ENCODE results near the gene RBMS1. TPM values are rescaled to one million over a fixed set of nuclear protein-coding genes. Genes with fewer than 3 reads are reported as not detected.
"Not testable (repeated sequence)": the region's sequence is repeated elsewhere in the genome, so short reads cannot be mapped to it uniquely, and the experiment has no call there.

Gene RBMS1
- total RNA-seq, 4 donors from 2014 or later: 50.2 to 62.3 (median 59.1) TPM

GRCh38 chr2:160371251-160372009 lies 122.2 kb downstream of the RBMS1 start:
- no peak overlapping the region for H3K4me3 ChIP-seq (ENCODE audit: low read depth, poor library complexity, severe bottlenecking)
- no peak for DNase-seq (ENCODE audit: low spot score in 2 of 2)
- intact Hi-C loops (cut with DNase I; ENCODE audit: low total_unique reads): no loop called here
- WGBS, 2 donors: 51 to 53% methylated on average over 8 of the region's 8 CpGs
- TF ChIP-seq POLR2A (IDR thresholded peaks at IDR 0.05) (no peak), CTCF (IDR thresholded peaks at IDR 0.05) (no peak)

DNA sequence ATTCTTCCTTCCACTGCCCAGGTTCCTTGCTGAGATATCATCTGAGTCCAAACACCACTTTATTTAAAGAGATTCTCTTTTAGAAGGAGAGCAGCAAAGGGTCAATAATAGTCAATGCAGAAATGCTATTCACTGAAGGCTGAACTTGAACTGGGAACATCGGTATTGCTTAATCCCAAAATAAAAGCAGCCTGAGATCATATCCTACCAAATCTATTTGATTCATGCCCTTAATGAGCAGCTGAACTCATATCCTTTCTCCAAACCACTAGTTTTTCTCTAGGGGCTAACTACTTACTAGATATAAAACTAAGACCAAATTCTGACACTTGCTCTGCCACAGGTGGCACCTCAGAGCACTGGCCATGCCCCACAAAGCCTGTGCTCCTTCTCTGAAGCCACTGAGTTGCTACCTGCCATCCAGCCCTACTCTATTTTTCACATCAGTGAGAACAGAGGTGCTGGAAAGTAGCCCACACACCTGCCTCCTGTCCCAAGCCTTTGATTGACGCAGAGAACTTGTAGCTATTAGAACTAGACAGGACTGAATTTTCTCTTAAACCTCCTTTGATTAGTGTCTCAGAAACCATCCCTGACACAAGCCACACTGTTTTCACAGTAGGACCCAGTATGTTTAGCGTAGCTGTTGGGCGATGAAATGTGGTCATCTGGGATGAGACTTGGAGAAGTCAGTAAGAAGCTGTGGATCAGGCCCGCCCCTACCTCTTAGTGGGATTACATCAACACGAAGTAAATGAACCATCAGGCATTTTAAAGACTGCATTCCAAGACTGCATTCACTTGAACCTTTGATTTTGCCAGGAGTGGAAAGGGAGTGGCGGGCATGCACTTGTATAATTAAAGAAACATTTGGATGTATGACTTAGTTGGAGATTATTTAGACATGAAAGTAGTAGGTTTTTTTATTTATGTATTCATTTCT lies 124.3 kb downstream of the RBMS1 start:
- no peak for DNase-seq (ENCODE audit: low spot score in 2 of 2)
- no peak overlapping the region for H3K4me3 ChIP-seq (ENCODE audit: low read depth, poor library complexity, severe bottlenecking)
- WGBS, 2 donors: 68 to 70% methylated on average over 7 of the region's 7 CpGs
- TF ChIP-seq POLR2A (IDR thresholded peaks at IDR 0.05): no peak
- no peak for TF ChIP-seq CTCF (IDR thresholded peaks at IDR 0.05)
- intact Hi-C loops (cut with DNase I; ENCODE audit: low total_unique reads): no loop called here

DNA sequence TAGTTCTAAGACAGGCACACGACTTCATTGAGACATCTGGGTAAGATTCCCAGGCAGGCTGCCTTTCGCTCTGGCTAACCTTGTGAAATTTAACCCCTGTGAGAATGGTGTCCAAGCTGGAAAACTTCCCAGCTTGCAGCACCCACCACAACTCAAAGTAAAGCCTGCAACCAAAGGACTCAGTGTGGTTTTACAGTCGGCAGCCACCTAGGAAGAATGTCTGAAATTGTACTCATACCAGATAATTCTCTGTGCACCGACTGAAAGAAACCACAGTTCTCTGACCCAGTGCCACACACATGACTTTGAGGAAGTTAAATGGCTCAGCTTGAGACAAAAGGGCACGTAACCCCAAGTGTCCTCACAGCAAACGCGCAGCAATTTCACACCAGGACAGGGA lies 125.7 kb downstream of the RBMS1 start:
- no peak overlapping the region for H3K4me3 ChIP-seq (ENCODE audit: low read depth, poor library complexity, severe bottlenecking)
- TF ChIP-seq CTCF (IDR thresholded peaks at IDR 0.05) (no peak), POLR2A (IDR thresholded peaks at IDR 0.05) (no peak)
- no peak for DNase-seq (ENCODE audit: low spot score in 2 of 2)
- intact Hi-C loops (cut with DNase I; ENCODE audit: low total_unique reads): no loop called here
- whole genome bisulfite sequencing, 2 donors: 52 to 54% methylated on average over 7 of the region's 7 CpGs

DNA sequence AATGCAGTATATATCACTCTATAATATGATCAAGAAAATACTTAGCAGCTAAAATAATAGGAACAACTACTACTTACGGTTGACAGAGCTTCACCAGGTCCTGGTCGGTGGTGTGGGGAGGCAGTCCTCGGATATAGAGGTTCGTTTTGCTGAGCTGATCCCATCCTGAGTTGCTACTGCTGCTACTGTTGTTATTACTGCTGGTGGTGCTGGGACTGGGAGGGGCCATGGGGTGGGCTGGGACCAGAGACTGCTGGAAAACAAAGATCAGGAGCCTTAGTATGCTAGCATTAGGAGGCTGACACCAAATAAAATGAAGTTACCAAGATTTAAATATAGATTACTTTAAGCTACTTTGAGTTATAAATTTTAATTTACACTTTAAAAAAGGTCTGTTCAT lies 126.5 kb downstream of the RBMS1 start:
- WGBS, 2 donors: 70 to 76% methylated on average over 4 of the region's 4 CpGs
- H3K4me3 ChIP-seq (ENCODE audit: low read depth, poor library complexity, severe bottlenecking); intact Hi-C loops (cut with DNase I; ENCODE audit: low total_unique reads); DNase-seq (ENCODE audit: low spot score in 2 of 2): not testable (repeated sequence)

- WGBS, 2 donors: 86 to 91% methylated on average over 1 of the region's 1 CpG
- intact Hi-C loops (cut with DNase I; ENCODE audit: low total_unique reads): no loop called here
- TF ChIP-seq CTCF (IDR thresholded peaks at IDR 0.05): no peak
- H3K4me3 ChIP-seq (ENCODE audit: low read depth, poor library complexity, severe bottlenecking): no peak overlapping the region
- DNase-seq (ENCODE audit: low spot score in 2 of 2): no peak
Measured at GRCh38 chr2:160366474-160366873, 127.1 kb downstream of the RBMS1 start.

GRCh38 chr2:160365716-160366367 lies 127.8 kb downstream of the RBMS1 start:
- WGBS, 2 donors: 57 to 58% methylated on average over 5 of the region's 5 CpGs
- intact Hi-C loops (cut with DNase I; ENCODE audit: low total_unique reads): no loop called here
- TF ChIP-seq CTCF (IDR thresholded peaks at IDR 0.05) (no peak), POLR2A (IDR thresholded peaks at IDR 0.05) (no peak)
- no peak overlapping the region for H3K4me3 ChIP-seq (ENCODE audit: low read depth, poor library complexity, severe bottlenecking)
- DNase-seq (ENCODE audit: low spot score in 2 of 2): peak; percentile 63 to 94

Measured in lower leg skin (tissue), 4 donors.